Fibroblast of skin of right quadriceps (primary cell): Measurements from ENCODE around the gene TTLL11.
"Not testable (repeated sequence)": the region's sequence is repeated elsewhere in the genome, so short reads cannot be mapped to it uniquely, and the experiment has no call there.

ENCODE experiments used
- DNase-seq: peaks from one replicate; pipeline ENCODE4 v3.0.0-alpha.2; 2013

TTLL11 gene

GRCh38 chr9:122125509-122126330 is 32.6 kb upstream of the TTLL11 start:
- DNase-seq, result no peak

- DNase-seq, result peak; percentile 64
These were observed 32.0 kb upstream of the TTLL11 start for GRCh38 chr9:122125158-122125508.

DNA sequence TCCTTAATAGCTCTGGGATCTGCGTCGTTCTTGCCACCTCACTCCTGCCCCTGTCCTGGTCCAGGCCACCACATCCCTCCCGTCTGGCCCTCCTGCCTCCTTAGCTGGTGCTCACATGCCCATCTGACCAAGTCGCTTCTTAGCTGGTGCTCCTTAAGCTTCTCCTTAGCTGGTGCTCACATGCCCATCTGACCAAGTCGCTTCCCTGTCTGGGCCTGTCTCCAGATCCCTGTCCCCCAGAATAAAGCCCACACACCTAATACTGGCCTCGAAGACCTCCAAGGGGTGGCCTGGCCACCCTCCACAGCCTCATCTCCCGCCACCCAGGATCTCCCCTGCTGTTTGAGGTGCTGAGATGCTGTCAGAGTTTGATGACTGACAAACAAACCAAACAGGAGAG is 31.4 kb upstream of the TTLL11 start:
- DNase-seq, result no peak

DNA sequence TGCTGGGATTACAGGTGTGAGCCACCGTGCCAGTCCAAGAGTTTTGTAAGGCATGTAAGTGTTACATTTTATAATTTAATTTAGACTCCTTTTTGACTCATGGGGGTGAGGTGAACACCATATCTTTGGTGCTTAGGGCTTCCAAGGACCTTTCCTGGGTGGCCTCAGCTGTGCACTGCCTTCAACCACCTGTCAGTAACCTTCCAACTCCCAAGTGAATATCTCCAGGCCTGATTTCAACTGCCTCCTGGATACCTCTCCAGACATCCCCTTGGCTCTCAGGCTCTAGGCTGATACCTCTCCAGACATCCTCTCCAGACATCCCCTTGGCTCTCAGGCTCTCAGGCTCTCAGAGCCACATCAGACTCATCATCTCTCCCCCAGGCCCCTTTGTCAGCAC is 30.9 kb upstream of the TTLL11 start:
- DNase-seq, result no peak

- peak; percentile 57 for DNase-seq
These were observed 30.0 kb upstream of the TTLL11 start for GRCh38 chr9:122122903-122123632.

DNA sequence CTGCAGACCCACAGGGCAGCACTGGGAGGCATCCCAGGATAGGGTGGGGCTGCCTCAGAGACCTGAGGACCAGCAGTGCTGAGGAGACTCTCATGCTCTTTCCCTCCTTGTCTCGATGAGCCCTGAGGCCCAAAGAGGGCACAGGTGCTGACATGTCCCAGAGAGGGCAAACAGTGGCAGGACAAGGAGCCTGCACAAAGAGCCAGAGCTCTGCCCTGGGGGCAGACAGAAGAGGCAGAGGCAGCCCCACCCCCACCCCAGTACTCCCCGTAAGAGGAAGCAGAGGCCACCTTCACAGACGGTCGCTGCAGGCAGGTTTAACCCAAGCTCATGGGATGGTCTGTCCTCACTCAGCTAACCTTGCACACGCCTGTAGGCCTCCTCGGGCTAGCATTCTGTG is 29.4 kb upstream of the TTLL11 start:
- no peak for DNase-seq

DNA sequence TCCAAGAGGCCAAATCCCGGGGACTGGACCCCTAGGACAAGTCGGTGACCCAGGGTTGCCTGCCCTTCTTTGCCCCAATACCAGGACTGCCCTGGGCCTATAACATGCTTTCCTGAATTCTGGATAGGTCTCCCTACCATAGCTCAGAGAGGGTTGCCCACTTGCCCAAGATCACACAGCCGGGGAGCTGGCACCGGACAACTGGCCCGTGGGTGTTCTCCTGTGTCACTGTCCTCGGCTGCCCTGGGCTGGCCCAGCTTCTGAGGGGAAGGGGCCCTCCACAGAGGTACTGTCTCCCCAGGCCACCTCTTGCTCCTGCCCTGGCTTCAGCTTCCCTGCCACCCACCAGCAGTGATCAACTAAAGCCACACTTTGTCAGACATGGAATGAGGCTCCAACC is 28.8 kb upstream of the TTLL11 start:
- no peak for DNase-seq

GRCh38 chr9:122121391-122121790 is 28.3 kb upstream of the TTLL11 start:
- DNase-seq, result no peak

DNA sequence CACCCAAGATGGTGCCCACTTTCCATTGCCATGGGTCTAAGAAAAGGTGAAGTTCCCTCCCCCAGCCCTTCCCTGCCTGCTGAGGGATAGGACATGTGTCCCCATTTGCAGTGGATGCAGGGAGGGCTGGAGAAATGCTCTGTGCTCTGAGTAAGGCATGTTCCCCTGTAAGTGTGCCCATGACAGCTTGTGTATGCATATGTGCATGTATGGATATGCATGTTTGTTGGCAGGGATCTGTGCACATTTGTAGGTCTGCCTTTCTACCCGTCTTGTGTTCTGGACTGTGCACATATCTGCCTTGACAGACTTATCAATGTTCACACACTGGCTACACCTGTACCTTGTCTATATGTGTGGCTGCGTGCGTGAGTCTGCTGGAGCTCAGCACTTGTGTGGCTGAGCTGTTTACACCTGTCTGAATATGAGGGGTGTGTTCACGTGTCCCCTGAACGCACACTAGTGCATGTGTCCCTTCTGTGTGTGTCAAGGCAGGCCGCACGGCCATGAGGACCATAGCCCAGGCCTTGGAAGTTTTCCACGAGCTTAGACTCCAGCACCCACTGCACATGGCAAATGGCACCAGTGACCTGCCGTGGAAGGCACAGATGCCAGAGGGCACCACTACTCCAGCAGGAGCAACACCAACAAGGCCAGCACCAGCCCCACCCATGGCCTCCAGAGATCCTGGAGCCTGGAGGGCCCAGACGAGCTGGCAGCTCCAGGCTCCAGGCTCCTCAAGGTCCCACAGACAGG is 27.4 kb upstream of the TTLL11 start:
- DNase-seq, result no peak

DNA sequence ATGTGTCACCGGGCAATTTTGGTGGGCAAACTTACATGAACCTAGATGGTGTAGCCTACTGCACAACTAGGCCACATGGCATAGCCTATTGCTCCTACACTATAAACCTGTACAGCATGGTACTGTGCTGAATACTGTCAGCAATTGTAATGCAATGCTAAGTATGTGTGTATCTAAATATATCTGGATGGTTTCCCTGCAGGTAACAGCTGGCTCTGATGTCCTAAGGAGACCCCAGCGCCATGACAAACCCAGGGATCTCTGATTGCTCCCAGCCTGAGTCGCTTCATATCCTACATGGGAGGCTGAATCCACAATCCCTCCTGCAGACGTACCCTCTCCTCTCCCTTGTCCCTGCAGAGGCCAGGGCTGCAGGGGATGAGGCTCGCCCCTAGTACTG is 26.6 kb upstream of the TTLL11 start:
- DNase-seq, result no peak

DNA sequence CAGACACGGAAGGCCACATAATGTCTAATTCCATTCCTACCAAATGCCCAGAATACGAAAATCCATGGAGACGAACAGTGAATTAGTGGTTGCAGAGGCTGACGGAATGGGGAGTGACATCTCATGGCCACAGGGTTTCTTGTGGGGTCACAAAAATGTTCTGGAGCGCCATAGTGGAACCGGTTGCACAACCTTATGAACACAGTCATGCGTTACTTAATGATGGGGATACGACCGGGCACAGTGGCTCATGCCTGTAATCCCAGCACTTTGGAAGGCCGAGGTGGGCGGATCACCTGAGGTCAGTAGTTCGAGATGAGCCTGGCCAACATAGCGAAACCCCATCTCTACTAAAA is 26.0 kb upstream of the TTLL11 start:
- no peak for DNase-seq

DNA sequence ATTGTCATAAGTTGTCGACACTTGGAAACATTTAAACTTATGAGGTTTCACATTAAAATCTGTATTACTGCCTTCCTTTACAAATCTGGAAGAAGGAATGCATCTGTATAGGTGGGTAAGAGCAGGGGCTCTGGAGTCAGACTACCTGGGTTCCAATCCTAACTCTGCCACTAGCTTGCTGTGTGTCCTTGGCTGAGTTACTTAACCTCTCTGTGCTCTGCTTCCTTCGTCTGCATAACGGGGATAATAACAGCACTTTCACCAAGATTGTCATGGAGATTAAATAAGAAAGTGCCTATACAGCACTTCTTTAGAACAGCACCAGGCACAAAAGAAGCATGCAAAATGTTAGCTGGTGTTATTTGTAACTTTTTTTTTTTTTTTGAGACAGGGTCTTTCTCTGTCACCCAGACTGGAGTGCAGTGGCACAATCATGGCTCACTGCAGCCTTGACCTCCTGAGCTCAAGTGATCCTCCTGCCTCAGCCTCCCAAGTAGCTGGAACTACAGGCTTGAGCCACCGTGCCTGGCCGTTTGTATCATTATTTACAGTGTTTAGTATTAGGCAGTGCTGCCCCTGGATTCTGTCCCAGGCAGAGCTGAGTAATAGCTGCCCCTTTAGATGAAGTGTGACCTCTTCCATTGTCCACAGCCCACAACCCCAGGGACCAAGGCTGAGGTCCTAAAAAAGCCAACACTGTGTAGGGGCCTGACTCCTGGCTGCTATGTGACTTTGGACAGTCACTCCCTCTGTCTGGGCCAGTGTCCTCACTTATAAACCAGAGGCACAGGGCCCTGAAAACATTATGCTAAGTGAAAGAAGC is 25.4 kb upstream of the TTLL11 start:
- no peak for DNase-seq

DNA sequence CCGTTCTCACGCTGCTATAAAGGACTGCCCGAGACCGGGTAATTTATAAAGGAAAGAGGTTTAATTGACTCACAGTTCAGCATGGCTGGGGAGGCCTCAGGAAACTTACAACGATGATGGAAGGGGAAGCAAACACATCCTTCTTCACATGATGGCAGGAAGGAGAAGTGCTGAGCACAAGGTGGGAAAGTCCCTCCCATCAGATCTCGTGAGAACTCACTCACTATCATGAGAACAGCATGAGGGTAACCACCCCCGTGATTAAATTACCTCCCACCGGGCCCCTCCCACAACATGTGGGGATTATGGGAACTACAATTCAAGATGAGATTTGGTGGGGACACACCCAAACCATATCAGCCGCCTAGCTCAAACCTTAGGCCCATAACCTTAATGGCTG is 24.1 kb upstream of the TTLL11 start:
- DNase-seq, result not testable (repeated sequence)

DNA sequence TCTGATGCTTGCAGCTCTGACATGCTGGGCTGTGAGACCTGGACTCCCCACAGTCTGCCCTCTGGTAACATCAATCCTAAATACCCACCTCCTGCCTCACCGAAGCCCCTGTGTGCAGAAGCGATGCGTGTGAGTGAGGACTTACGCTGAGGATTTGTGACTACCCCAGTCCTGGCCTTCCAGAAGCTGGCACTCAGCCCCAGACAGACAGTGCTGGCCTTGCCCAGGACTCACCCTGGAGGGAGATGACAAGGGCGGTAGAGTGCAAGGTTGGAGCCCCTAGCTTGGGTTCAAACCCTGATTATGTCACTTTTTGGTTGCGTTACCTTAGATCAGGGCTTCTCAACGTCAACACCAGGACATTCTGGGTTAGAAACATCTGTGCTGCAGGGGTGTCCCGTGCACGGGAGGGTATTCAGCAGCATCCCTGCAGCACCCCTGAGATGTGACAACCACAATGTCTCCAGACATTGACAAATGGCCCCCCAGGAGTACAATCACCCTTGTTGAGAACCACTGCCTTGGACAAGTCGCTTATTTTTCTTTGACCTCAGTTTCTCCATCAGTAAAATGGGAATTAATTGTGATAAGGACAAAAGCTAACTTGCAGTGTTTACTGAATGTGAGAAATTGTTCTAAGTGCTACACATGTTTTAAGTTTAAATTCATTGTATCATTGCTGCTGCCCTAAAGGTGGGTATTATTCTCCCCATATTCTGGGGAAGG is 23.5 kb upstream of the TTLL11 start:
- no peak for DNase-seq

DNA sequence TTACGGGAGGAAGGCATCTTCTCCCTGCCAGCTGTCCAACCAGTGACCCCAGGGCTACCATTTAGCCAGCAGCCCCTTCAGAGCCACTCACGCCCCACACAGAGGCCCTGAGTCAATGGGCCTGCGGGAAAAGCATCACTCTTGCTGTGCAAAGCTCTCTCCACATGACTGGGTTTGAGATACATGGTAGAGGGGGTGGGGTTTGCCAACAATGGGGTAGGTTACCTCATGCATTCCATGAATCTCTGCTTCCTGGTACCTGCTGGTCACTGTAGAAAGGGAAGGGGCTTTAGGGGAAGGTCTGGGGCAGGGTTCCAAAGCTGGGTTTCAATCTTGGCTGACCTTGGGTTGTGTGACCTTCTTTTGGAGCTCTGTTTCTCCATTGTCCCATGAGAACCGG is 22.9 kb upstream of the TTLL11 start:
- no peak for DNase-seq

- no peak for DNase-seq
These were observed 22.3 kb upstream of the TTLL11 start for GRCh38 chr9:122115176-122116035.

GRCh38 chr9:122113574-122113973 is 20.5 kb upstream of the TTLL11 start:
- no peak for DNase-seq

DNA sequence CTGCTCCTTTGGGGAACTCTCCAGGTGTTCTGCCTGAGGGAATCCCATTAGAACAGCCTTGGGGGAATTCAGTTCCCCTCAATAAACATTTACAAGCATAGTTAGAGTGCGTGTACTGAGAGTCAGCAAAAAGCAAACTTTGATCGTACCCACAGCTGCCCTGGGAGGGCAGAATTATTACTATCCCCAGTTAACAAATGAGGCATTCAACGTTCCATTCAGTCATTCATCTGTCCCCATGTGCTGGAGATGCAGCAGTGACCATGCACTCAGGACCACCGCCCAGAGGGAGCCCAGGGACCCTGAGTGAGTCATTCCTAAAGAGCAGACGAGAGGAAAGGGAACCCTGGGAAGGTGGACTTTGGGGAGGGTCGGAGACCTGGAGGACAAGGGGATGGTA is 19.1 kb upstream of the TTLL11 start:
- no peak for DNase-seq

DNA sequence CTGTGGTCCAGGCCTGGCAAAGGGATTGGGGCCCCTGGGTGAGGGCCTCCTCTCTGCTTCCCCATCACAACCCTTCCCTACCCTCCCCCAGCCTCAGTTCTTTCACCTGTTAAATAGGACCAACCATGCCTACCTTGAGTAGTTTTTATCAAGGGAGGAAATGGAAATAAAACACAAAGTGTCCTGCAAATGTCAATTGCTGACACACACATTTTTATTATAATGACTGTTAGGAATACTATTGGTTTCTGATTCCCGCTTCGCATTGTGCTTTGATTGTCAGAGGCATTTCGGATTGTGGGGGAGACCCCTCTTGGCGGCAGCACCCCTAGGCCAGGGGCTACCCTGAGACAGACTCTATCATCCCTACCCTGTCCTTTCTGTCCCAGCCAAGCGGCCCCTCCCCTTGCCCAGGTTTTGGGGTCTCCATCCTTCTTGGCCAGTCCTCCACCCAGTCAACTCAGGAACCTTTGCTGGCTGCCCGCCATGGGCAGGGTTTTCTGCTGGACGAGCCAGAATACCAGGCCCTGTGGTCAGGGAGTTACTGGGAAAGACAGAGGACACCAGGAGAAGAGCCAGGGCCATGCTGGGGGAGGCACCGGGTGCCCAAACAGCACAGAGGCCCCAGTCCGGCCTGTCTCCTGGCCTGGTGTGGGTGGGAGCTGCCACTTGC is 18.4 kb upstream of the TTLL11 start:
- no peak for DNase-seq

DNA sequence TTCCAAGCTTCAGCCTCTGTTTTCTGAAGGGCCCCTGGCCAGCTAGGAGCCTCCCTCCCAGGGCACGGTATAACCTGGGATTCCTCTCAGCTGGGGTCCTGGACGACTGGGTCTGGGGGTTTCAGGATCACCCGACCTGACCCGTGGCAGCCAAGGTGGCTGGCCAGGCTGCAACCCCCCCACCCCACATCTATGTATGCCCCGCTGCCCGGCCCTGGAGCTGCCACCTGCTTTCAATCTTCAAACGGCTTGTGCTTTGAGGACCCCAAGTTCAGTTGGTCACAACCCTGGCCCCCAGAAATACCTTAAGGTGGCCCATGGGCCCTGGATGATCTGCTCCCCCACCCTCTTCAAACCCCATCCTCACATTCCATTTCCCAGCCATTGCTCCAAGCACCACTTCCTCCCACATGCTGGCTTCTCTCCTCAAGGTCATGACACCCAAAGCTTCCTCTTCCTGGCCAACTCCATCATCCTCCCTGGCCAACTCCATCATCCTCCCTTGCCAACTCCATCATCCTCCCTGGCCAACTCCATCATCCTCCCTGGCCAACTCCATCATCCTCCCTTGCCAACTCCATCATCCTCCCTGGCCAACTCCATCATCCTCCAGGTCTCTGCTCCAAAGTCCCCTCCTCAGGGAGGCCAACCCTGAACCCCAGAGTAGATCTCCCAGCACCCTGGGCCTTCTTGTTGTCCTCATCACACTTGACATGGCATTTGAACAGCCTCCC is 17.2 kb upstream of the TTLL11 start:
- DNase-seq, result no peak
